NCI-H460 (cell line): ENCODE measurements around the gene MYG1. TPM values are rescaled to one million over a fixed set of nuclear protein-coding genes. Genes with fewer than 3 reads are reported as not detected.
A peak's percentile ranks its signal among the peaks of the same experiment; 100 is the strongest.
"Not testable (repeated sequence)": the region's sequence is repeated elsewhere in the genome, so short reads cannot be mapped to it uniquely, and the experiment has no call there.

Source experiments
- DNase-seq: peaks from one replicate; pipeline ENCODE4 v3.0.0-alpha.2; 2016; ENCODE audit warnings: low read depth; ENCODE audit errors: extremely low read depth
- total RNA-seq: library from RNA; depleted of rRNA; stranded (reverse); fragments of >200 nt; shearing (Covaris generic); gene quantifications from 2 replicates; pipeline ENCODE4 v1.2.3, GENCODE V29; 2014

Gene MYG1
- total RNA-seq, 1 experiment from 2014 or later, result 112 TPM

DNA sequence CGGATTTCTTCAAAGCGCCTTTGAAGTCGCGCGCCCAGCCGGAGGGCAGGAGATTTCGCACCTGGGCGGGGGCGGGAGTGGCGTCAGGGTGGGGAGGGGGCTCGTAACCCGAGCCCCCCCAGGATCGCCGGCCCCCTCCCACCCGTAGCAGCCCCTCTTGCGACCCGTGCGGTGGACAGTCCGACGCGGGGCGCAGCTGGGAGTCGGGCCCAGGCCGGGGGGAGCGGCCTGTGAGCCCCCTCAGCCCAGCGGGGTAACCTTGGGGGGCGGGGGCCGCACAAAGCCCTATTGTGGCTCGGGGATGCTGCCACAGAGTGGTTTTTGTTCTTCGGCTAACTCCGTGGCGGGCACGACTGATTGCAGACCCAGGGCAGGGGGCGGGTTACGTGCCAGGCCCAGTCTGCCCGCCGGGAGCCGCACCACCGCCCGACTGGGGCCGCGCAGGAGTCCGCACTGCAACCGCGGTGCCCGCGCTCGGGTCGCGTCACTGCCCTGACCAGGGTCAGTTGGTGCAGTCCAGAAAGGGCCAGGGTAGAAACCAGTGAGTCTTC is 26.1 kb downstream of the MYG1 start:
- no peak for DNase-seq

DNA sequence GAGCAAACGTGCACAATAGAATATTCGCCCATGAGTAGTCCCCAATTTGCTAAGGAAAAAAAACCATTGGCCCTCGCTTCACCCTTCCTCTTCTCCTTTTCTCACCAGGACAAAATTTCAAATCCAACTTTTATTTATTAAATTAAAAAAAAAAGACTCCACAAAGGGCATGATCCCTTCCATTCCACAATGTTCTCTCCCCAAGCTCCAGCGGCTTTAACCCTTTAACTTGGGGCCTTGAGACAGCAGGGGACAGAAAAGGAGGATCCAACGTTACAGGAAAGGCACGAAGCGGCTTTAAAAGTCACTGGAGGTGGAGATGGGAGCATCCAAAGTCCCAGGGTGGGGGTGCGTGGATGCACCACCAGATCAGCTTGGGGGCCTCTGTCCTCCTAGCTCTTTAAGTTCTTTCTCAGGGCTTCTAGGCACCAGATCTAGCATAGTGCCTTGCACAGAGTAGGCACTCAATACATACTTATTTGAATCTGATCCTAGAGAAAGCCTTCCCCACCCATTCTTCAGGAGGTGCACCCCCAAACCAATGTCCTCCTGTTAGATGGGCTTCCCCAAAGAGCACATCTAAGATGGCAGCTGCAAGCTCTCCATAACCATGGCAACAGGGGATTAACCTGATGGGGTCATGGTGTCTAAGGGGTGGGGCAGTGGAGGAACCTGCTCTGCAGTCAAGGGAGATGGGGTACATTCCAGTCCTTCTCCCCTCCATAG is 27.1 kb downstream of the MYG1 start:
- no peak for DNase-seq

DNA sequence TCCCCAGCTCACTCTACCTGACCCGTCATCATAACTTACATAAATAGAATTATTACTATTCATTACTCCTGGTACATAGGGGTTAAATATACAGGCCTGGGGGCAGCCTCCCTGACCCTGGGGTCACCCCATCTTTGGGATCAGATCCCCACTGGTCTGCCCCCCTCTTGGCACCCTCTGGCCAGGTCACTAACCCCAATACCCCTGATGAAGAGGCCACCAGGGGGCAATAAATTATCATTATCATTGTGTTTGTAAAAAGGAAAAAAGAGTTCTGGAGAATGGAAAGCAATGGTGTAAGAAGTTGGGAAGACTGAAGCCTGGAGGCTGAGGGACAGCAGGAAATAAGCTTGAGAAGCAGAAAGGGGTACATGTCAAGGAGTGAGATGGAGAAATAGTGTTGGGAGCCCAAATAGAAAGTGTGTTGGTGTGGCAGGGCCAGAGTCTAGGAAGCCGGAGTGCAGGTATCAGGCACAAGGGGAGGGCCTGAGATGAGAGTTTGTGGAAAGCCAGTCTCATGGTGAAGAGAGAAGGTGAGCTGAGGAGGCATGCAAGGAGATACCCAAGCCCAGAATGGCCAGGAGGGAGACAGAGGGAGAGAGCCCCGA is 28.0 kb downstream of the MYG1 start:
- no peak for DNase-seq

DNA sequence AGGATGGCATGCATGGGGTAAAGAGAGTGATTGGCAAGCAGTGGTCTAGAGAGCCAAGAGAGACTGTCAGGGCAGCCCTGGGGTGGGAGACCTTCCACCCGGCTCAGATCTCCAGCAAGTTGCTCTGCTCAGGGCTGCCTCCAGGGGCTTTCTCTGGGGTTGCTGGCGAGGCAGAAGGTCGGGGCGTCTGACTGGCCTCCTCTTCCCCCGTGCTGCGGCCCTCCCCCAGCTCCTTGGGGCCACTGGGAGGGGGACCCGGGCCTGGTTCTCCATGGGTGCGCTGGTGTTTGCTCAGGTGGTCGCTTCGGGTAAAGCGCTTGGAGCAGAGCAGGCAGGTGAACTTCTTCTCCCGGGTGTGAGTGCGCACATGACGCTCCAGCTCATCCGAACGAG is 28.5 kb downstream of the MYG1 start:
- DNase-seq, result no peak

DNA sequence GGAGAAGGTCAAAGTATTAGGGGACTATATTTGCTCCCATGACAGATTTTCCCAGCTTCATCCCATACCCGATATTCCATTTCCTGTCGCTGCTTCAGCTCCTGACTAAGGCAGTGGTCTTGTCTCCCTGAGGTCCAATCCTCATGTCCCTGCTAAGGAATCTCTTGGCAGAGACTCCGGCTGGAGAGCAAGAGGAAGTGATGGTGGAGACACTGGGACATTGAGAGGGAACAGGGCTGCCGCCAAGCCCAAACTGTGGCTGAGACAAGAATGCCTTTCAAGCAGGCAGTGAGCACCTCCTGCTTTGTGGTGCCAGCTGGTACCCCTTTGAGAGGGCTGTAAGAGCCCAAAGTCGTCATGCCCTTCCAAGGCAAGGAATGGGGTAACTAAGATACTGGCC is 31.2 kb downstream of the MYG1 start:
- DNase-seq, result no peak

DNA sequence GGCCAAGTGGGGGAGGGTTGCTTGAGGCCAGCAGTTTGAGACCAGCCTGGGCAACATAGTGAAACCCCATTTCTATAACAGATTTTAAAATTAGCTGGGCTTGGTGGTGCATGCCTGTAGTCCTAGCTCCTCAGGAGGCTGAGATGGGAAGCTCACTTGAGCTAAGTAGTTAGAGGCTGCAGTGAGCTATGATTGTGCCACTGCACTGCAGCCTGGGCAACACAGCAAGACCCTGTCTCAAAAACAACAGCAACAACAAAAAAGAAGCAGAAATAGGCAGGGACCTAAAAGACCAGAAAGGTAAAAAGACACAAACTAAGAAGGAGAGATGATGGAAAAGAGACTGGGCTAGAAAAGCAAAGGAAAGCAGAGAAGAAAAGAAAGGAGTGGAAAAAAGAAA is 32.8 kb downstream of the MYG1 start:
- not testable (repeated sequence) for DNase-seq

DNA sequence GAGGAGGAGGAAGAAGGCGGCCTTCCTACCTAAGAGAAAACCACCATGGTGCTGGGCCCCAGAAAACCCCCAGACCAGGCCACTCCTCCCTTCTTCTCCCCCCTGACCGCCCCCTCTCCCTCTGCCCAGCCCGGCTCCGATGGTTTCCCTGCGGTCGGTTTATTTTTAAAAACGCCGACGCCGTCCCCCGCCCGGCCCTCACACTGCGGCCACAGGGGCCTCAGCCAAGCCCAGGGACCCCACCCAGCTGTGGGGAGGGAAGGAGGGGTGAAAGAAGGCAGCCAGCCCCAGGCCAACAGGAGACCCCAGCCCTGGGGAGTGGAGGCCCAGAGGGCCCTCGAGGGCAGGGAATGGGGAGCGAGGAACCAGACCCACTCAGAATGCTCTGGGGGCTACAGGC is 33.2 kb downstream of the MYG1 start:
- no peak for DNase-seq

DNA sequence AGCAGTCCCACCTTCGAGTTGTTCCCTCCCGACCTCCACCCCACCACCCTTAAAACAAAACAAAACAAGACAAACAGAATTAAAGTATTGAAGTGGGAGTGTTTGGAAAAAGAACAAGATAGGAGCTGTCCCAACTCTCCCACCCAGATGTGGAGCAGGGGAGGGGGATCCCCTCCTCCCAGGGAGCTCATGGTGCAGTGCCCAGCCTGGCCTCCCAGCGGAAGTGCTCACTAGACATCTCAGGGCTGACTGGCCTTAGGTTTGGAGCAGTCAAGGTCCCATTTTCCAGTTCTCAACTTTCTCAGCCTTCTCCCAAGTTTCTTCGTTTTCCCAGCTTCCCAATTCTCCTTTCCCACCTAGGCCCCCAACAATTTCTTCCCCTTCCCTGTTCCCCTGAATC is 33.8 kb downstream of the MYG1 start:
- DNase-seq, result no peak

DNA sequence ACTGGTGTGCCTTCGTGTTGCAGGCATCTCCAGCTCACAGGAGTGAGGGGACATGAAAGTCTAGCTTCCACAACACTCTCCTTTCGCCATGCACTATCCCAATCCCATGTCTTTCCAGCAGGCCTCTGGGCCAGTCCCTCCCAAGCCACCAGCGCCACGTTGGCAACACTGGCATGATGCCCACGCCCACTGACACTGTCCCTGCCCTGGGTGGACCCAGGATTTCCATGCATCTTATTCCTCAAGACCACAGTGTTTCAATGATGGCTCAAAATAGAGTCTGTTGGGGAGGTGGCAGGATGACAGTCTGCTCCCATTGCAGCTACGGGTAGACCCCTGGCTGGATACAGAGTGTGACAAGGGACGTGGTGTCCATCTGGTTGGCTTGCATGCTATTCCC is 34.4 kb downstream of the MYG1 start:
- DNase-seq, result no peak

DNA sequence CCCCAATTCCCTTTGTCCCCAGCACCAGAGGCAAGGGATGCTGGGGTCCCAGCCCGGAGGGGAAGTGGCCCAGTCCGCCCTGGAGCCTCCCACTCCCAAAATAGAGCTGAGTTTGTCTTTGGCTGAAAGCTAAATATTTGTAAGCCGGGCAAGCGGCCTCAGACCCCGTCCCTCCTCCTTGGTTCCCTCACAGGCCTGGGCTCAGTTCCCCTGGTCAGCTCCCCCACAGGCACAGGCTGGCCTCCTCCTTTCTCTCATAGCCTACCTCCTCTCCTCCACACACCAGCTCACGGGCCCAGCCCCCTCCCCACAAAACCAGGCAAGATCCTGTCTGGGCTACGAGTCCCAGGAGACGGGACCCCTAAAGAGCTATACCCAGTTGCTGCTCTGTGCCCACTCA is 35.3 kb downstream of the MYG1 start:
- no peak for DNase-seq

DNA sequence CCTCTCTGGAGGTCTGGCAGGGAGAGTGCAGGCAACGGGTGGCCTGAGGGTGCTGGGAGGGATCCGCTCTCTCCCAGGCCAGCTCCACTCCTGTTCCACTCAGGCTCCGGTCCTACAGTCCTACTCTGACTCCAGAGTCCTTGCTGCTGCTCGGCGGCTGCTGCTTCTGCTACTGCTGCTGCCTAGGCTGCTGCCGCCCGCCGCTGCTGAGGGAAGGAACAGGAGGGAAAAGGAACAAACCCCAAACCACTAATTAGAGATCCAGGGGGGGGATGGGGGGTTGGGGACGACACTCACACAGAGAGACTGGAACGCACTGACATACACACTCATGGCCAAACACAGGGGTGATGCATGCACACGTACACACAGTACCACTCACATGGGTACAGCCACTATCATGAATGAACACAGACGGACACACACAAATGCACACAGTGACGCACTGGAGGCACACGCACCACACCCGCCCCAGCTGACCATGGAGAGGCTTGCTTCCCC is 36.7 kb downstream of the MYG1 start, which contains the start of gene SP7:
Gene SP7 (minus strand): TSS at position 174 of the 501 bp plus-strand sequence. CDS start 708 bp downstream, outside the sequence.
- DNase-seq, result no peak

DNA sequence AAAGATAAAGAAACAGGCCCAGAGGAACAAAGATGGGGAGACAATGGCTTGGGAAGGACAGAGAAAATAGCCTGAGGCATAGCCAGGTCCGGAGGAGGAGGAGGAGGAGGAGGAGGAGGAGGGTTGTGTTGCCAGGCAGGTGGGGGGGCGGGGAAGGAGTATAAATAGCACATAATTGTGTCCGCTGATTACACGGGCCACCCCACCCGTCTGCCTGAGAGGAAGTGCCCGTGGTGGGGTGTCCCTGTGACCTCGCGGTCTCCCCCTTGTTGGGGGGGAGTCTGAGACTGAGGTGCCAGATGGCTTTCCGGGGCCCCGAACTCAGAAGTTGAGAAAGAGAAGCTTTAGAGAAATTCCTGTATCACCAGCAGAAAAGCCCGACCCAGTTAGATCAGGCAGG is 38.5 kb downstream of the MYG1 start:
- DNase-seq, result no peak

DNA sequence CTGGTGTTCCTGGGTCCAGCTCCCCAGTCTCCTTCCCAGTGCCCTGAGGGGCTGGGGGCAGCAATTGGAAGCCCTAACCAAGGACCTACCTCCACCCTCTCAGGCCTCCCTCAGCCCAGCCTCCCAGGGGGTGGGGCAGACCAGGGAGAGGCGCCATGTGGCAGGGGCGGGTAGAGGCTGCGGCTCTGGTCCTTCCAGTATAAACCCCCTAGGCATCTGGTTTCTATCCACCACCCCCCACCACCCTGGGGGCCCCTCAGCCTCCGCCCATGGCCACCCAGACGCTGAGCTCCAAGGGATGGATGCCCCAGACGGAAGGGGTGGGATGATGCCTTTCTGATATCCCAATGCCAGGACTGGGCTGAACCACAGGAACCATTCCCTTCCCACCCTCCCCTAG is 39.4 kb downstream of the MYG1 start:
- DNase-seq, result no peak

DNA sequence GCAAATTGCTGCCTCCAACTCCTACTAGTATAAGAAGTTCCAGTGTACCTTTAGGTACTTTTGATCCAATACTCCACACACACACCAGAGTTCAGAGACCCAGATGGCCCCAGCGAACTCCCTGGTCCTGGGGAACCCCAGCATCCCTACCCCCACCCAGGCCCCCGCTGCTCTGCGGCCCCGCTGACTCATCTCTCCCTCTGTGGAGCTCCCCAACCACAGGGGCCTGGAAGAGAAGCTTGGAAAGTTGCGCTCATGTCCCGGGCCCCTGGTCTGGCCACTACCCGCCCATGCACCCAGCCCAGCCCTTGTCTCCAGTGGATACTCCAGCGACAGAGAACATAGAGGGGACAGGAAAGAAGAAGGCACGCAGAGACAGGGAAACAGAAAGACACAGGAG is 40.9 kb downstream of the MYG1 start:
- DNase-seq, result no peak

DNA sequence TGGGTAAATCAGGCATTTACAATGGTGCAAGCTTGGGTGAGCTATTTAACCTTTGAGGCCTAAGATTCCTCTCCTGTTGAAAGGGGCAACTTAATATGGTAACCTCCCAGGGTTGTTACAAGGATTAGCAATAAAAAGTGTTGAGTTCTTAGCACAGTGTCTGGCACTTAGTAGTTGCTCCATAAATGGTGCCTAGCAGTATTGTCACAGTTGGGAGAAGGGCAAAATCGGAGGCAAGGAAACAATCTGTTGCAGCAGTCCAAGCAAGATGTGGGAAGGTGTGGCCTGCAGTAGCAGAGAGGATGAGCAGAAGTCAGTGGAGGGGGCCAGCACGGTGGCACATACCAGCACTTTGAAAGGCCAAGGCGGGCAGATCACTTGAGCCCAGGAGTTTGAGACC is 44.0 kb downstream of the MYG1 start:
- no peak for DNase-seq

DNA sequence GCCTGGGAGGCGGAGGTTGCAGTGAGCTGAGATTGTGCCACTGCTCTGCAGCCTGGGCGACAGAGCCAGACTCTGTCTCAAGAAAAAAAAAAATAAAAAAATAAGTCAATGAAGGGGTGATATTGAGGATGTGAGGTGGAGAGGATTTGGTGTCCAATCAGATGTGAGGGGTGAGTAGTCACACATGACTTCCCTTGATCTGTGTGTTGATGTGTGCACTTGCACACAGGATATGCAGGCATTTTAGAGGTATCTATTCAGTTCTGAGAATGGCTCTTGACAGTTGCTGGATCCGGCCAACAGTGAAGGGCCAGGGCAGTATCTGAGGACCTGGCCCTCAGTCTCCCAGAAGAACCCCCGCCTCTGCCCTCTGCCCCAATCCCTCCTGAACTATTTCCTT is 44.5 kb downstream of the MYG1 start:
- no peak for DNase-seq

DNA sequence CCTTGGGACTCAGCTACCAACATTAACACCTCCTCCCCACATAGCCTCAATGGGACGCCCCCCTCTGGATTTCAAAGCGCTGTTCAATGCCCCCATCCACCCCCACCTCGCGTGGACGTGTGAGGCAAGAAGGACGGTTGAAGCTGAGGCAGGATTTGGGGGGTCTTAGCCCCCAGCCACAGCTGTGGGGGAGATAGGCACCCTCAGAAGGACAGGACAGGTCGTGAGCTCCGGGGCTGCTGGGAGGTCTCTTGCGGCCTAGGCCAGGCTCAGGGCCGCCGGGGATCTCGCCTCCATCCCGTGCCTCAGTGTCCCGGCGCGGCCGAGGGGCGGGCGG is 45.0 kb downstream of the MYG1 start:
- no peak for DNase-seq

DNA sequence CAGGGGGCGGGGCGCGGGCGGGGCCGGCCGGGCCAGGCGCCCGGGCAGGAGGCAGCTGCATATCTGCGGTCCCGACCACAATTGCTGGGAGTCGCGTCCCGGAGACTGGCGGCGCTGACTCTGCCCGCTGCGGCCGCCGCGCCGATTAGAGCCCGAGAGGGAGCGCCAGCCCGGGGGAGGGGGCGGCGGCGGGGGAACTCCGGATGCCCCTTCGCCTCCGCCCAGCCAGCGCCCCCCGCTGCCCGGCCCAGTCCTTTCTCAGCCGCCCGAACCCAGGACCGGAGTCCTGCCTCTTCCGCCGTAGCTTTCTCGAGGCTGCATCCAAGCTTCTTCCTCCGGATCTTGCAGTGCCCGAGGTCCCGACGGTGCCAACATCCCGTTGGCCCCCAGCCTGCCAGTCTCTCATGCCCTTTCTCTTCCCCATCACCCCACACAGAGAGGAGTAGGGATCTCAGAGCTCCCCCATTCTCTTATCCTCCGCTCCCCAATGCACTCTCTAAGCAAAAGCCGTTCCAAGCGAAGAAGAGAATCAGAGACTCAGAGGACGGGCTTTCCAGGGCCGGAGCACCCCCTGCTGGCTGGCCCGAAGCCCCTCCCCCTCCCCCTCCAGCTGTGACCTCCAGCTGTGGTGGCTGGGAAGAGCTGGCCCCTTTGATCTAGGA is 45.5 kb downstream of the MYG1 start:
- DNase-seq, result peak; percentile 65

DNA sequence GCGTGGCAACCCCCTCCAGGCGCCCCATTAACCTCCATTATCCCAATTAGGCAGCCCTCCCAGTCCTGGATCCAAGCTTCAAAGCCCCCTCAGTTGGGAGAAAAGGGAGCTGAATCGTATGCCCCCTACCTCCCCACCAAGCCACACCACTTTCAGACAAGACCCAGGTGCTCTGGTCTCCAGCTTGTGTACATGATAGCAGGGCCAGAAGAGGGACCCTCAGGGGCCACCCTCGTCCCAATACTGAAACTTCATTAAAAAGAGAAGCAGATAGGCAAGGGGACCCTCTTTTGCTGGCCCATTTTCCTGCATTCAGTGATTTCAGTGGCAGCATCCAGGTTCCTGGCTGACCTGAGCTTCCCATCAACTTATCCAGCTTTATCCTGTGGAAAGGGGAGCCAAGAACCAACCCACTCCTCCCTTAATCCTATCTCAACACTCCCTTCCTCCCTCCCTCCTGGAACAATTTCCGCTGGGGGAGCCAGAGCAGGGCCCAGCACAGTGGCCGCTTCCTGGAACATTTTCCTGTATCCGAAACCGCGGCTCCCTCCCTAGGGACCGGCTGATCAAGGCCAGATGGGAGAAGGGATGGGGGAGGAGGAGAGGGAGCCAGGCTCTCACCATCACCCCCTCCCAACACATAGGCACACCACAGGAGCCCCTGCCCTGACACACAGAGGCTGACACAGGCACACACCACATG is 46.1 kb downstream of the MYG1 start:
- DNase-seq, result no peak

DNA sequence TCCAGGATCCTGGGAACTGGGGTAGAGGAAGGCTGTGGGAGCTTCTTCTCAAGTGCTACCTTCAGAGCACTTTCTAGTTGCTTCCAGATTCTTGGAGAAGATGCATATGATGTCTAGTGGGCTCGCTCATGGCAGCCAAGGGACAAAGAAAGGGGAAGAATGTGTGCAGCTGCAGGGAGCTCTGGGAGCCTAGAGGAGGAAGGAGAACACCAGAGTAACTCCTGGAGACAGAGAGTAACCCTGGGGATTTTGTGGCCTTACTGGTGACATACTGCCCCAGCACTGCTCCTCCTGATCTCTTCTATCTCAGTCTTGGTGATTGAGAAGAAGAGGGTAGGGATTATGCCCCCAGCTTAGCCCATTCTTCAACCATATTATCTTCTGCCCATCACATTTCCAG is 47.0 kb downstream of the MYG1 start:
- DNase-seq, result no peak

DNA sequence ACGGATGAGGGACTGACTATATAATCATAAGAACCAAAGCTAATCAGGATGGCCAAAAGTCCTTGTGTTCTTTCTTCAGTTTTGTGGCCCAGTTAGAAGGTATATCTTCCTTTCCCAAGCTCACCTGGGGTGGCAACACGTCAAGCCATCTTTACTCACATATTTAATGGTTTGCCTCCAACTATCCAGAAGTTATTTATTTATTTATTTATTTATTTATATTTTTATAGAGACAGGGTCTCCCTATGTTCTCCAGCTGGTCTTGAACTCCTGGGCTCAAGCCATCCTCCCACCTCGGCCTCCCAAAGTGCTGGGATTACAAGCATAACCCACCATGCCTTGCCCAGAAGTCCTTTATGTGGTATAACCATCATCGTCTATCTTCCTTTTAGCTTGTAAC is 48.4 kb downstream of the MYG1 start:
- DNase-seq, result no peak
